OCI-LY1 (cell line): Measurements from ENCODE around the gene PC.

Source experiments
- CTCF ChIP-seq: fragments of 200-600 bp; sonication (generic), shearing (Covaris generic); IDR thresholded peaks from 2 replicates; pipeline ENCODE4 v1.5.1; 2017; ENCODE audit warnings: mild to moderate bottlenecking, antibody characterized with exemption, low read length, moderate library complexity, mixed read lengths
- EZH2 ChIP-seq: fragments of 200-600 bp; sonication (generic), shearing (Covaris generic); IDR thresholded peaks from 2 replicates; pipeline ENCODE4 v1.8.0; 2017; ENCODE audit warnings: borderline replicate concordance, mixed run types, mild to moderate bottlenecking, antibody characterized with exemption, low read length, moderate library complexity, mixed read lengths

DNA sequence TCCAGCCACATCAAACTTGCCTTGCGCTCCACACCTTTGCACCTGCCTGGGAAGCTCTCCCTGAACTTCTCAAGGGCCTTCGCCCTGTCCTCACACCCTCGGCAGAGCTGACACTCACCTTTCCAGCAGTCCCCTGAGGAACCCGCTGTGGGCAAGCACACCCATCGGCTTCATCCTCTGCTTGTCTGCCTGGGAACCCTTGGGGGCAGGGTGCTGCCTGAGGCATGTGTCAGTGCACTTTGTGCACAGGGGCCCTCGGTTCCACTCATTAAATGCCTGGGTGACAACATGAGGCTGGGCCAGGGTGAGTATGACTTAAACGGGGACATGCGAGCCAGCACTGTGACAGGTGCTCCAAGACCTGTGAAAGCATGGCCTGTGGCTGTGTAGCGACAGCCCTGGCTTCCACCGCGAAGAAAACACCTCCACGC is 103.9 kb downstream of the PC start:
- TF ChIP-seq CTCF = no peak
- TF ChIP-seq EZH2 = no peak
